ENCODE data around the gene TXNL4A. TPM values are rescaled to one million over a fixed set of nuclear protein-coding genes. Genes with fewer than 3 reads are reported as not detected.
"Not testable (repeated sequence)": the region's sequence is repeated elsewhere in the genome, so short reads cannot be mapped to it uniquely, and the experiment has no call there.

The TXNL4A gene
- total RNA-seq, 3 donors from 2014 or later = 64.1 to 83.4 (median 76.7) TPM

DNA sequence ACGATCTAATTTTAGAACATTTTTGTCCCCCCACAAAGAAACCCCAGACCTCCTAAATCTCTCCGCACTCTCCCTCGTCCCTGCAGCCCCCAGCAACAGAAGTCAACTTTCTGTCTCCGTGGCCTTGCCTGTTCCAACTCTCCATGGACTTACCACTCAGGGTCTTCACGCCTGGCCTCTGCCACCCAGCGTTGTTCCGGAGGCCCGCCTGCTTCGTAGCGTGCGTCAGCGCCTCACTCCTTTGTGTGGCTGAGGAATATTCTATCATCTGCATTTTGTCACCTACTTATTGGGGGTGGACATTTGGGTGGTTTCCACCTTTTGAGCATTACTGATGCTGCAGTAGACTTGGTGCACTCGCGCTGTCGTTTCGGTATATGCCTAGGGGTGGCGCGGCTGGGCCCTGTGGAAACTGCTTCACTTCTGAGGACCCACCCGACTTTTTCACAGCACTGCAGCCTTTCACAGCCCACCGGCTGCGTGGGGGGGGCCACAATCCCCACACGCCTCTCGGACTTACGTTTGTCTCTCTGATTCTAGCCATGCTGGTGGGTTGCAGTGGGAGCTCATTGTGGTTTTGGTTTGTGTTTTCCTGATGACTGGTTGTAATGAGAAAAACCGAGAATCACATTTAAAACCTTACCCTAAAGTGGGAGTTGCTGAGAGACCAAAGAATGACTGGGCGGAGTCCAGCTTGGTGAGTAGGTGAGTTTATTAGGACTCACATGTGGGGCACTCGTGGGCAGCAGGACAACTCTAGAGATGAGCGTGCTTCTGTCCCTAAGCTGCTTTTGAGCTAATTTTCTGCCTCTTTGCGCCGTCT is 25.3 kb downstream of the TXNL4A start:
- H3K9me3 ChIP-seq = no peaks in the 10 kb centered on the region
- DNase-seq (peak in 2 of 3 donors; percentile 42 to 63), ATAC-seq (no peak)
- no peaks in the 10 kb centered on the region for H3K36me3 ChIP-seq (ENCODE audit: low read depth)
- peaks cover 50% of the 10 kb centered on the region for H3K4me1 ChIP-seq (ENCODE audit: low read depth)
- TF ChIP-seq, protein P1, sequence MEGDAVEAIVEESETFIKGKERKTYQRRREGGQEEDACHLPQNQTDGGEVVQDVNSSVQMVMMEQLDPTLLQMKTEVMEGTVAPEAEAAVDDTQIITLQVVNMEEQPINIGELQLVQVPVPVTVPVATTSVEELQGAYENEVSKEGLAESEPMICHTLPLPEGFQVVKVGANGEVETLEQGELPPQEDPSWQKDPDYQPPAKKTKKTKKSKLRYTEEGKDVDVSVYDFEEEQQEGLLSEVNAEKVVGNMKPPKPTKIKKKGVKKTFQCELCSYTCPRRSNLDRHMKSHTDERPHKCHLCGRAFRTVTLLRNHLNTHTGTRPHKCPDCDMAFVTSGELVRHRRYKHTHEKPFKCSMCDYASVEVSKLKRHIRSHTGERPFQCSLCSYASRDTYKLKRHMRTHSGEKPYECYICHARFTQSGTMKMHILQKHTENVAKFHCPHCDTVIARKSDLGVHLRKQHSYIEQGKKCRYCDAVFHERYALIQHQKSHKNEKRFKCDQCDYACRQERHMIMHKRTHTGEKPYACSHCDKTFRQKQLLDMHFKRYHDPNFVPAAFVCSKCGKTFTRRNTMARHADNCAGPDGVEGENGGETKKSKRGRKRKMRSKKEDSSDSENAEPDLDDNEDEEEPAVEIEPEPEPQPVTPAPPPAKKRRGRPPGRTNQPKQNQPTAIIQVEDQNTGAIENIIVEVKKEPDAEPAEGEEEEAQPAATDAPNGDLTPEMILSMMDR (IDR thresholded peaks at IDR 0.05) = no peak
- no peak overlapping the region for H3K4me3 ChIP-seq
- intact Hi-C loops (cut with DNase I, micrococcal nuclease) = no loop called here

DNA sequence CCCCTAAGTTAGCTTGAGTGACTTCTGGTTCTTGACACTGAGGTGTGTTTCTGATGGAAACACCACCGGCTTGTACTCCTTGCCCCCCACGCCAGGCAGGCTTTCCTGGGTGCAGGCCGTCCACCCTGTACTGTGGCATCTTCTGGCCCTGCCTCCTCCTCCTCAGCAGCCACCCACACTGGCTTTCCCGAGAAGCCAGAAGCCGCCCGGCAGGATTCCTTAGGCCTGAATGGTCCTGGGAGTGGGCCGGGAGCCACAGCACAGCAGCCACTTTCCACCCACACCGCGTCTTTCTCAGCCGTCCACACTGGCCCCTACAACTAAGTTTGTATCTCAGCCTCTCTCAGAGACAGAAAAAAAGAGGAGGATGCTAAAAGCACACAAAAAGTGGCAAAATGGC is 26.1 kb downstream of the TXNL4A start:
- H3K4me3 ChIP-seq = no peak overlapping the region
- intact Hi-C loops (cut with DNase I, micrococcal nuclease) = no loop called here
- TF ChIP-seq, protein P1 (IDR thresholded peaks at IDR 0.05) = no peak
- peaks cover 48% of the 10 kb centered on the region for H3K4me1 ChIP-seq (ENCODE audit: low read depth)
- H3K9me3 ChIP-seq = no peaks in the 10 kb centered on the region
- H3K36me3 ChIP-seq (ENCODE audit: low read depth) = no peaks in the 10 kb centered on the region
- DNase-seq = peak in 1 of 3 donors; percentile 54
- ATAC-seq = no peak

DNA sequence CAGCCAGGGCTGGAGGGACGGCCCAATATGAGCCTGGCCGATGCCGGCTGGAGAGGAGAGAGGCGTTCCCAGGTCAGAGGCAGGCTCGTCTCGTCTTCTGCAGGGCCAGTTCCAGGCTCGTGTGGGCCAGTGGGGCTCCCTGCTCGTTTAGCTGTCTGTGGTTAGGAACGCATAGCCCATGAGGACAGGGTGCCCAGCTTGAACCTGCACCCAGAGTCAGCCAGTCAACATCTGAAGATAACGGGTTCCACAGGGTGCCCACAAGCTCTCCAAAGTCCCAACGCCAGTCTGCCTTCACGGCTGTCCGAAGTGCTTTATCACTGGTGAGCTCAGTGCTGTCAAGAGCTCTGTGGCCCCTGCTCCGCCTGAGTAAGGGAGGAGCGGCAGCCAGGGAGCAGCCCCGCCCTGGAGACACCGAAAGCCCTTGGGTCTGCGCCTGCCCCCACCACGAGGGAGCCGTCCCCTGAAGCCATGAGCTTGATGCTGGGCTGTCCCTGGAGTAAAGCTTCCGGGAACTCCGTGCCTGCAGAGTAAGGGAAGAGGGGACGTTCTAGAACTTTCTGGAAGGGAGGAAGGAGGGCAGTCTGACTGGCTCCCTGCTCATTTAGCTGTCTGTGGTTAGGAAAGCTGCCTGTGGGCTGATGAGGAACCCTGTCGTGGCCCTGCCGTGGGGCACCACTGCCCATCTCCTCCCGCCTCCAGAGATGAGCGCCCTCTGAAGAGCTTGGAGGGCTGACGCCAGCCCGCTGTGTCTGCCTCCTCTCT is 26.7 kb downstream of the TXNL4A start:
- Histone ChIP-seq H3K4me1 (ENCODE audit: low read depth) (peaks cover 48% of the 10 kb centered on the region), H3K9me3 (no peaks in the 10 kb centered on the region), H3K4me3 (no peak overlapping the region), H3K36me3 (ENCODE audit: low read depth) (no peaks in the 10 kb centered on the region)
- TF ChIP-seq, protein P1 (IDR thresholded peaks at IDR 0.05) = no peak
- DNase-seq (peak; percentile 60 to 71 (median 67)), ATAC-seq (peak; percentile 27)
- intact Hi-C loops (cut with DNase I, micrococcal nuclease) = no loop called here

DNA sequence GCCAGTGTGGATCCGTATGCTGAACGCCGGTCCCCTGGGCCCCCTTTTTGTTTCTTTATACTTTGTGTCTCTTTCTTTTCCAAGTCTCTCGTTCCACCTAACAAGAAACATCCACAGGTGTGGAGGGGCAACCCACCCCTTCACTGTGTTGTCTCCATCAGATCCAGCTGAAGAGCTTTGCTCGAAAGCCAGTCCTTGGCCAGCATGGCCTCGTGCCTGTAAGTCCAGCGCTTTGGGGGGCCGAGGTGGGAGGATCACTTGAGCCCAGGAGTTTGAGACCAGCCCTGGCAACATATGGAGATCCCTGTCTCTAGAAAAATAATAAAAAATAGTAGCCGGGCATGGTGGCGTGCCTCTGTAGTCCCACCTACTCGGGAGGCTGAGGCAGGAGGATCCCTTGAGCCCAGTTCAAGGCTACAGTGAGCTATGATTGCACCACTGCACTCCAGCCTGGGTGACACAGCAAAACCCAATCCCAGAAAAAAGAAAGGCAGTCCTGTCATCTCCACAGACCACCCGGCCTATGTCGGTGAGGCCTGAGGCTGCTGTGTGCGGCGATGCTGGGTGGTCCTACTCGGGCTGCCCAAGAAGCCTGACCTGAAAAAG is 27.3 kb downstream of the TXNL4A start:
- Histone ChIP-seq H3K4me1 (ENCODE audit: low read depth) (peaks cover 43% of the 10 kb centered on the region), H3K36me3 (ENCODE audit: low read depth) (no peaks in the 10 kb centered on the region), H3K9me3 (no peaks in the 10 kb centered on the region), H3K4me3 (no peak overlapping the region)
- TF ChIP-seq, protein P1 (IDR thresholded peaks at IDR 0.05) = no peak
- DNase-seq = peak in 1 of 3 donors; percentile 40
- ATAC-seq = no peak
- intact Hi-C loops (cut with DNase I, micrococcal nuclease) = no loop called here

DNA sequence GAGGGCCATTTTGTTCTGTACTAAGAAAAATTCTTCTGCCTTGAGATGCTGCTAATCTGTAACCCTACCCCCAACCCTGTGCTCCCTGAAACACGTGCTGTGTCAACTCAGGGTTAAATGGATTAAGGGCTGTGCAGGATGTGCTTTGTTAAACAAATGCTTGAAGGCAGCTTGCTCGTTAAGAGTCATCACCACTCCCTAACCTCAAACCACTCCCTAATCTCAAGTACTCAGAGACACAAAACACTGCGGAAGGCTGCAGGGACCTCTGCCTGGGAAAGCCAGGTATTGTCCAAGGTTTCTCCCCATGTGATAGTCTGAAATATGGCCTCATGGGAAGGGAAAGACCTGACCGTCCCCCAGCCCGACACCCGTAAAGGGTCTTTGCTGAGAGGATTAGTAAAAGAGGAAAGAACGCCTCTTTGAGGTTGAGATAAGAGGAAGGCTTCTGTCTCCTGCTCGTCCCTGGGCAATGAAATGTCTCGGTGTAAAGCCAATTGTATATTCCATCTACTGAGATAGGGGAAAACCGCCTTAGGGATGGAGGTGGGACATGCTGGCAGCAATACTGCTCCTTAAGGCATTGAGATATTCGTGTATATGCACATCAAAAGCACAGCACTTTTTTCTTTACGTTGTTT is 28.1 kb downstream of the TXNL4A start:
- DNase-seq = peak; percentile 56 to 67 (median 65)
- peaks cover 42% of the 10 kb centered on the region for H3K4me1 ChIP-seq (ENCODE audit: low read depth)
- intact Hi-C loops (cut with DNase I, micrococcal nuclease); H3K9me3 ChIP-seq; H3K4me3 ChIP-seq; H3K36me3 ChIP-seq (ENCODE audit: low read depth): not testable (repeated sequence)
- peak; percentile 9 for ATAC-seq
